ENCODE results near the gene TRIM9. TPM values are rescaled to one million over a fixed set of nuclear protein-coding genes. Genes with fewer than 3 reads are reported as not detected.

TRIM9 gene
- total RNA-seq, 1 experiment from 2014 or later, result 0.44 TPM

DNA sequence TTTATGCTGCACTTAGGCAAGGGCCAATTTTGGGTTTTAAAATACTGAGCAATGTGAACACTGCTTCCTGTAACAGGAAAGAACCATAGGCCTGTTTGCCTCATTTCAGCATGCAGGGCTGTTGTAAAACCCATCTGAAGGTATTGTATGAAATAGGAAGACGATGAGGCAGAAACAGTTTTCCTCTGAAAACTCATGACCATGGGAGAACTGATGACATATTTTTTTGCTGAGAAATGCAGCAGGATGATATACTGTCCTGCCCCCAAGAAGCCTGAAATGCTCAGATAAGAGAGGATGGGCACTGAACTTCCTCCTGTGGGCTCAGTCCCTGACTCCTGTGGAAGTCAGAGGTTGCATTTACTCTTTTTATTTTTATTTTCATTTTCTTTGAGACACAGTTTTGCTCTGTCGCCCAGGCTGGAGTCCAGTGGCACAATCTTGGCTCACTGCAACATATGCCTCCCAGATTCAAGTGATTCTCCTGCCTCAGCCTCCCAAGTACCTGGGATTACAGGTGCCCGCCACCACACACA lies 168.0 kb downstream of the TRIM9 start:
- DNase-seq (ENCODE audit: low read depth, low spot score) (no peak), ATAC-seq (no peak)
- H3K36me3 ChIP-seq (ENCODE audit: control insufficient read depth, insufficient read depth, low read length), result no peaks in the 10 kb centered on the region; the same call in none of the 2 replicates
- no peaks in the 10 kb centered on the region for H3K4me1 ChIP-seq (ENCODE audit: control insufficient read depth, insufficient read depth, low read length)
- intact Hi-C loops (cut with micrococcal nuclease; ENCODE audit: unreplicated experiment), result no loop called here
- no peaks in the 10 kb centered on the region for H3K27me3 ChIP-seq (ENCODE audit: control insufficient read depth, insufficient read depth, low read length)
- TF ChIP-seq SIN3A (IDR thresholded peaks at IDR 0.05; ENCODE audit: borderline replicate concordance, insufficient read depth, low read depth, low read length), result no peak
- TF ChIP-seq, protein P1, sequence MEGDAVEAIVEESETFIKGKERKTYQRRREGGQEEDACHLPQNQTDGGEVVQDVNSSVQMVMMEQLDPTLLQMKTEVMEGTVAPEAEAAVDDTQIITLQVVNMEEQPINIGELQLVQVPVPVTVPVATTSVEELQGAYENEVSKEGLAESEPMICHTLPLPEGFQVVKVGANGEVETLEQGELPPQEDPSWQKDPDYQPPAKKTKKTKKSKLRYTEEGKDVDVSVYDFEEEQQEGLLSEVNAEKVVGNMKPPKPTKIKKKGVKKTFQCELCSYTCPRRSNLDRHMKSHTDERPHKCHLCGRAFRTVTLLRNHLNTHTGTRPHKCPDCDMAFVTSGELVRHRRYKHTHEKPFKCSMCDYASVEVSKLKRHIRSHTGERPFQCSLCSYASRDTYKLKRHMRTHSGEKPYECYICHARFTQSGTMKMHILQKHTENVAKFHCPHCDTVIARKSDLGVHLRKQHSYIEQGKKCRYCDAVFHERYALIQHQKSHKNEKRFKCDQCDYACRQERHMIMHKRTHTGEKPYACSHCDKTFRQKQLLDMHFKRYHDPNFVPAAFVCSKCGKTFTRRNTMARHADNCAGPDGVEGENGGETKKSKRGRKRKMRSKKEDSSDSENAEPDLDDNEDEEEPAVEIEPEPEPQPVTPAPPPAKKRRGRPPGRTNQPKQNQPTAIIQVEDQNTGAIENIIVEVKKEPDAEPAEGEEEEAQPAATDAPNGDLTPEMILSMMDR (IDR thresholded peaks at IDR 0.05), result no peak
- no peak for TF ChIP-seq TCF7L2 (IDR thresholded peaks at IDR 0.05; ENCODE audit: low read depth, low read length)
- TF ChIP-seq, protein P2, sequence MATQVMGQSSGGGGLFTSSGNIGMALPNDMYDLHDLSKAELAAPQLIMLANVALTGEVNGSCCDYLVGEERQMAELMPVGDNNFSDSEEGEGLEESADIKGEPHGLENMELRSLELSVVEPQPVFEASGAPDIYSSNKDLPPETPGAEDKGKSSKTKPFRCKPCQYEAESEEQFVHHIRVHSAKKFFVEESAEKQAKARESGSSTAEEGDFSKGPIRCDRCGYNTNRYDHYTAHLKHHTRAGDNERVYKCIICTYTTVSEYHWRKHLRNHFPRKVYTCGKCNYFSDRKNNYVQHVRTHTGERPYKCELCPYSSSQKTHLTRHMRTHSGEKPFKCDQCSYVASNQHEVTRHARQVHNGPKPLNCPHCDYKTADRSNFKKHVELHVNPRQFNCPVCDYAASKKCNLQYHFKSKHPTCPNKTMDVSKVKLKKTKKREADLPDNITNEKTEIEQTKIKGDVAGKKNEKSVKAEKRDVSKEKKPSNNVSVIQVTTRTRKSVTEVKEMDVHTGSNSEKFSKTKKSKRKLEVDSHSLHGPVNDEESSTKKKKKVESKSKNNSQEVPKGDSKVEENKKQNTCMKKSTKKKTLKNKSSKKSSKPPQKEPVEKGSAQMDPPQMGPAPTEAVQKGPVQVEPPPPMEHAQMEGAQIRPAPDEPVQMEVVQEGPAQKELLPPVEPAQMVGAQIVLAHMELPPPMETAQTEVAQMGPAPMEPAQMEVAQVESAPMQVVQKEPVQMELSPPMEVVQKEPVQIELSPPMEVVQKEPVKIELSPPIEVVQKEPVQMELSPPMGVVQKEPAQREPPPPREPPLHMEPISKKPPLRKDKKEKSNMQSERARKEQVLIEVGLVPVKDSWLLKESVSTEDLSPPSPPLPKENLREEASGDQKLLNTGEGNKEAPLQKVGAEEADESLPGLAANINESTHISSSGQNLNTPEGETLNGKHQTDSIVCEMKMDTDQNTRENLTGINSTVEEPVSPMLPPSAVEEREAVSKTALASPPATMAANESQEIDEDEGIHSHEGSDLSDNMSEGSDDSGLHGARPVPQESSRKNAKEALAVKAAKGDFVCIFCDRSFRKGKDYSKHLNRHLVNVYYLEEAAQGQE (IDR thresholded peaks at IDR 0.05; ENCODE audit: insufficient read depth in 1 of 2, low read depth in 2 of 2, low read length in 1 of 2), result no peak
- TF ChIP-seq POLR2AphosphoS5 (IDR thresholded peaks at IDR 0.05; ENCODE audit: low read depth, low read length), result no peak
- ChIA-PET CTCF (no interaction called here), POLR2A (no interaction called here)
- H3K27ac ChIP-seq (ENCODE audit: low read length), result no peak overlapping the region
- in situ Hi-C loops (cut with HindIII; ENCODE audit: low pct_unique_long_range_greater_than_20kb, low sequenced_read_pairs), result no loop called here
- H3K4me3 ChIP-seq (ENCODE audit: low read depth in 2 of 2, low read length in 2 of 2), result no peak overlapping the region
- H3K9me3 ChIP-seq (ENCODE audit: control insufficient read depth, insufficient read depth, low read depth, low read length), result no peaks in the 10 kb centered on the region
- BruUV-seq (replicated peaks), result no TSS peak

Other genes starting within 250 kb of the TRIM9 start
- not detected for gene ABHD12B, start 223.1 kb downstream of the TRIM9 start, total RNA-seq (2021; ENCODE audit: unreplicated experiment)
- gene PYGL, start 150.6 kb downstream of the TRIM9 start, total RNA-seq (2021; ENCODE audit: unreplicated experiment), result 23.0 TPM
- 34.9 TPM for gene TMX1, start 145.1 kb upstream of the TRIM9 start, total RNA-seq (2021; ENCODE audit: unreplicated experiment)

All from Panc1 (cell line).